Measurements from ENCODE around the gene IBA57. TPM values are rescaled to one million over a fixed set of nuclear protein-coding genes. Genes with fewer than 3 reads are reported as not detected.
A peak's percentile ranks its signal among the peaks of the same experiment; 100 is the strongest.

The IBA57 gene
- 18.2 TPM for polyA plus RNA-seq (2012; ENCODE audit: insufficient read depth, insufficient read length, low read depth)

DNA sequence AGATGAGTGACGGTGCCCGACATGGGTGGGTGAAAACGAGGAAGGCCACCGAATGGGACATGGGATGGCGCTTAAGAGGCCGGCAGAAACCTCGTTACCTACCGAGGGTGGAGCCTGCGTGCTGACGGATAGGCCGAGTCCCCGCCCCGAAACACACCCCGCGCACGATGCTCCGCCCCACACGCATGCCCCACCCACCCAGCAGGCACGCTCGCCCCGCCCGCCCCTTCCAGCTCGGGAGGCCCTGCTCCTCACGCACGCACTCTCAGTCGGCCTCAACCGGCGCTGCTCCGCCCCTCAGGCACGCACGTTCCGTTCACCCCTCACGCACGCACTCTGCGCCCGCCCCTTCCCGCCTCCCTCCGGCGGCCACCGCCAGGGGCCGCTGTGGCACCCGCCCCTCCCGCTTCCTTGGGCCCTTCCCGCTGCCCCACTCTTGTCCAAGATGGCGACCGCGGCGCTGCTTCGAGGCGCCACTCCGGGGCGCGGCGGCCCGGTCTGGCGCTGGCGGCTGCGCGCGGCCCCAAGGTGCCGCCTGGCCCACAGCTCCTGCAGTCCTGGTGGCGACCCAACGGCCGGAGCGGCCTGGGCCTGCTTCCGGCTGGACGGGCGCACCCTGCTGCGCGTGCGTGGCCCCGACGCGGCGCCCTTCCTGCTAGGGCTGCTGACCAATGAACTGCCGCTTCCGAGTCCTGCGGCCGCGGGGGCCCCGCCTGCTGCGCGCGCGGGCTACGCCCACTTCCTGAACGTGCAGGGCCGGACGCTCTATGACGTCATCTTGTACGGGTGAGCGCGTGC lies at the start of gene IBA57:
TSS of gene IBA57 (plus strand) at position 433 of the 798 bp plus-strand sequence. CDS start at position 446, 13 bp downstream.
- Histone ChIP-seq H3K4me3 (ENCODE audit: low read depth, low read length) (peak within 1 kb of the TSS; percentile 66), H3K36me3 (no peaks in the 10 kb centered on the region), H3K4me1 (peaks cover 8% of the 10 kb centered on the region; the same call in 1 of the 2 replicates), H3K9me3 (no peaks in the 10 kb centered on the region), H3K27me3 (no peaks in the 10 kb centered on the region)
- DNase-seq: peak; percentile 99
- peak; percentile 72 for TF ChIP-seq CTCF (IDR thresholded peaks at IDR 0.05; ENCODE audit: low read depth, low read length)

DNA sequence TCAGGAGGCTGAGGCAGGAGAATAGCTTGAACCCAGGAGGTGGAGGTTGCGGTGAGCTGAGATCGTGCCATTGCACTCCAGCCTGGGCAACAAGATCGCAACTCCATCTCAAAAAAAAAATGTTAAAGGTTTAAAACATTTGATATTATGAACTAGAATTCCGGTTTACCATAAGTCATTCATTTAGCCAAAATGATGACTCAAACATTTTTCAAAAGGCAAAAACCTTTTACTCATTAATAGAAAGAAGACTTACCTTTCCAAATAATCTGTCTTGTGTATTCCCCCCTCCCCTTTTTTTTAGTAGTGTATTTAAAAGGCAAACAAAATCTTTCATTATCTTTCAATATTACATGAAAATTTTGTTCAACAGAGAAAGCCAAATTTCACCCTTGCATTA lies 48.3 kb upstream of the IBA57 start:
- Histone ChIP-seq H3K36me3 (no peaks in the 10 kb centered on the region), H3K27me3 (no peaks in the 10 kb centered on the region), H3K9me3 (no peaks in the 10 kb centered on the region), H3K4me1 (no peaks in the 10 kb centered on the region), H3K4me3 (ENCODE audit: low read depth, low read length) (no peak overlapping the region)
- DNase-seq: no peak
- TF ChIP-seq CTCF (IDR thresholded peaks at IDR 0.05; ENCODE audit: low read depth, low read length): no peak

- no peak for TF ChIP-seq CTCF (IDR thresholded peaks at IDR 0.05; ENCODE audit: low read depth, low read length)
- no peaks in the 10 kb centered on the region for H3K4me1 ChIP-seq
- no peak overlapping the region for H3K4me3 ChIP-seq (ENCODE audit: low read depth, low read length)
- no peaks in the 10 kb centered on the region for H3K36me3 ChIP-seq
- no peak for DNase-seq
- no peaks in the 10 kb centered on the region for H3K27me3 ChIP-seq
- H3K9me3 ChIP-seq: no peaks in the 10 kb centered on the region
Measured at GRCh38 chr1:228118040-228118439, 47.6 kb upstream of the IBA57 start.

- DNase-seq: no peak
Measured at GRCh38 chr1:228120351-228120750, 45.3 kb upstream of the IBA57 start.

DNA sequence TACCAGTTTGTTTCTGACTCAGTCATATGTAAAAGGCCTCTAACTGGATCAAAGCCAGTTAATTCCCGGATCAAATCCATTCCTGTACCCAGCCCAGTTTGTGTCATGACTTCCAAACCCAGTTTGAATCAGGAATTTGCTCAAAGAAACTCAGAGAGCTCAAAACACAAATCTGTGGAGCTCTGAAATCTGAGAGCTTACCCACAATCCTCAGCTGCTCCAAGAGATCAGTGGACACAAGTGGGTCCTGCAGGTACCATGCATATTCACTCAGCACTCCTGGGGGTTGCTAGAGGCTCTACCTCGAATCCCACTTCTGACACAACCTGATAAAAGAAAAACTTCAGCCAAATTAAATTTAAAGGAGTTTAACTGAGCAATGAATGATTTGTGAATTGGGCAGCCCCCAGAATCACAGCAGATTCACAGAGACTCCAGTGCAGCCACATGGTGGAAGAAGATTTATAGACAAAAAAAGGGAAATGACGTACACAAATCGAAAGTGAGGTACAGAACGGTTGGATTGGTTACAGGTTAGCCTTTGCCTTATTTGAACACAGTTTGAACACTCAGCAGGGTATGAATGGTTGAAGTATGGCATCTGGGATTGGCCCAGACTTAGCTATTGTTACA lies 44.6 kb upstream of the IBA57 start:
- TF ChIP-seq CTCF (IDR thresholded peaks at IDR 0.05; ENCODE audit: low read depth, low read length): no peak
- Histone ChIP-seq H3K9me3 (no peaks in the 10 kb centered on the region), H3K36me3 (no peaks in the 10 kb centered on the region), H3K4me3 (ENCODE audit: low read depth, low read length) (no peak overlapping the region), H3K4me1 (no peaks in the 10 kb centered on the region), H3K27me3 (no peaks in the 10 kb centered on the region)
- DNase-seq: no peak

More at GRCh38 chr1:228120351-228120750, 45.3 kb upstream of the IBA57 start:
- H3K27me3 ChIP-seq: no peaks in the 10 kb centered on the region
- H3K36me3 ChIP-seq: no peaks in the 10 kb centered on the region
- TF ChIP-seq CTCF (IDR thresholded peaks at IDR 0.05; ENCODE audit: low read depth, low read length): no peak
- no peaks in the 10 kb centered on the region for H3K9me3 ChIP-seq
- H3K4me3 ChIP-seq (ENCODE audit: low read depth, low read length): no peak overlapping the region
- H3K4me1 ChIP-seq: no peaks in the 10 kb centered on the region
